LNCaP clone FGC (cell line): ENCODE data around the gene PPP1CC.

Experiments
- DNase-seq: peaks from one replicate; pipeline ENCODE4 v3.0.0-alpha.2; 2011; ENCODE audit warnings: low read depth
- H3K4me3 ChIP-seq: 2 replicates; pipeline ENCODE4 v1.5.1; 2011; ENCODE audit warnings: mild to moderate bottlenecking, low read depth, low read length, control low read depth
- TF ChIP-seq, protein P1 (sequence below): IDR thresholded peaks from 2 replicates; pipeline ENCODE4 v1.5.1; 2012; ENCODE audit warnings: mild to moderate bottlenecking; ENCODE audit not compliant: control insufficient read depth, insufficient read depth; ENCODE audit errors: extremely low read depth

Gene PPP1CC

DNA sequence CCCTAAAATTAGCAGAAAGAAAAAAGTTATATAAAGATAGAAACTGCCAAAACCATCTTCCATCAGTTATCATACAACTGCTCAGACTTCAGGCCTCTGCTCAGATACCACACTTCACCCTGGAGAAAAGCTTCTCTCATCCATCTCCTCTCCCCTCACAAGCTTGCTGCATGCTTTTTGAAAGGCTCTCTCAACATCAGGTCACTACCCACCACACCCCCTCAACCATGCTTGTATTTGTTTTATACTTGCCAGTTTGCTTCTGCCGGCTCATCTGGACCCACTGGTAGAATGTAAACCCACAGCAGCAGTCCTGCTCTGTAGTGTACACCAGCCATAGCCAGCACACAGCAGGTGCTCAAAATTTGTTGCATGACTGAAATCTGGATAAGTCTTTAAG is 8.8 kb downstream of the PPP1CC start:
- TF ChIP-seq, protein P1, sequence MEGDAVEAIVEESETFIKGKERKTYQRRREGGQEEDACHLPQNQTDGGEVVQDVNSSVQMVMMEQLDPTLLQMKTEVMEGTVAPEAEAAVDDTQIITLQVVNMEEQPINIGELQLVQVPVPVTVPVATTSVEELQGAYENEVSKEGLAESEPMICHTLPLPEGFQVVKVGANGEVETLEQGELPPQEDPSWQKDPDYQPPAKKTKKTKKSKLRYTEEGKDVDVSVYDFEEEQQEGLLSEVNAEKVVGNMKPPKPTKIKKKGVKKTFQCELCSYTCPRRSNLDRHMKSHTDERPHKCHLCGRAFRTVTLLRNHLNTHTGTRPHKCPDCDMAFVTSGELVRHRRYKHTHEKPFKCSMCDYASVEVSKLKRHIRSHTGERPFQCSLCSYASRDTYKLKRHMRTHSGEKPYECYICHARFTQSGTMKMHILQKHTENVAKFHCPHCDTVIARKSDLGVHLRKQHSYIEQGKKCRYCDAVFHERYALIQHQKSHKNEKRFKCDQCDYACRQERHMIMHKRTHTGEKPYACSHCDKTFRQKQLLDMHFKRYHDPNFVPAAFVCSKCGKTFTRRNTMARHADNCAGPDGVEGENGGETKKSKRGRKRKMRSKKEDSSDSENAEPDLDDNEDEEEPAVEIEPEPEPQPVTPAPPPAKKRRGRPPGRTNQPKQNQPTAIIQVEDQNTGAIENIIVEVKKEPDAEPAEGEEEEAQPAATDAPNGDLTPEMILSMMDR, result no peak
- no peak overlapping the region for H3K4me3 ChIP-seq
- DNase-seq, result no peak

DNA sequence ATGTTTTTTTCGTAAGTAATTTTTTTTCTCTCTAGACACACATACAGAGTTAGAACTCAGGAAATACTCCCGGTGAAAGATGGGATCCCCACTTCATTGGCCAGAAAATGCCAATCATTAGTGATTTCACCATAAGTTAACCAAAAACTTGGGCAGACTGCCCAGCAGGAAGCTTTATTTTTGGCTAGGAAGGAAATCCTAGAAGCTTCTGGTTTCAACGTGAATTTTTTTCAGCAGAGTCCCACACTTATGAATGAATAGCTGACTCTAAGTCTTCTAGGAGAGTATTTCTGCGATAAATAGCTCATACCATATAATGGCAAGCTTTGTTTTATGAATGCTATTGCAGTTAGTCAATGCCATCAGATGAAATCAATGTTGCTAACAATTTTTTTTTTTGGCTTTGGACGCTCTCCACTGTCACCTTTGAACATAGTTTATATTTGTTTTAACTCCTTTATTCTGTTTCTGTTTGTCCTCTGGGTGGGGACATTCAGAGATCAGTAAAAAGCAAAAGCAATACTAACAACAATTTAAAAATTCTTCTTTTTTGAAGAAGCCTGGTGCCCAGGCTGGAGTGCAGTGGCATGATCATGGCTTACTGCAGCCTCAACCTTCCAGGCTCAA is 9.5 kb downstream of the PPP1CC start:
- H3K4me3 ChIP-seq, result no peak overlapping the region
- no peak for DNase-seq
- TF ChIP-seq, protein P1, result no peak

DNA sequence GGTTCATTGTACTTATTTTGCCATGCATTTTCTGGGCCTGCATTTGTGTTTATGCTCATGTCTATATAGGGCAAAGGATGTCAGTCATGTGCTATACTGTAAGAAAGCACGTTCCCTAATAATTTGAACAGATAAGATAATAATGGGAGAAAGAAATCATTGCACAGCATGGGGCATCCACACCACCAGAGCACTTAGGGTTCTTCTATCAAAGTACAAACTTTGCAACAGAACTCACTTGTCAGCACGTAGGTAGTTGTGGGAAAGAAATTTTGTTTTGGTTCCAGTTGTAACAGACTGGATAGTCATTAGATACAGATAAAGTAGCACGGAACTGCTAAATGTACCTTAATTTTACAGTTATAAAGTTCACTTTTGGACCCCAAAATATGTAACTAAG is 10.1 kb downstream of the PPP1CC start:
- no peak overlapping the region for H3K4me3 ChIP-seq
- TF ChIP-seq, protein P1, result no peak
- DNase-seq, result no peak

DNA sequence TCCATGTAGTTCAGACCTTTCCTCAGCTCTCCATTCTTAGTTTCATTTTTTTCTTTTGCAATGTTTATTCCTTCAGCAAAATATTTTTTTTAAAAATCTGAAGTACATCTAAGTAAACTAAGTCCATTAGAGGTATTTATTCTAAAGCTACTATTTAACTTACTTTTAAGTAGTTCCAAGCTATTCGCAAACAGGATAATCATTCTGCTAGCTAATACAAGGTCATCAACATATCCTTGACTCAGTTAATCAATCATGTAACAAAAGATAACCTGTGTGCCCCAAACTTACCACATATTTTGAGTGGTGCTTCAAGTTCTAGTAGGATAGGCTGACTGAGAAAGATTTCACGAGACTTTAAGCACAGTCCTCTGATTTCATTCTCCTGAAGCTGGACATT is 11.2 kb downstream of the PPP1CC start:
- H3K4me3 ChIP-seq, result no peak overlapping the region
- TF ChIP-seq, protein P1, result no peak
- no peak for DNase-seq

DNA sequence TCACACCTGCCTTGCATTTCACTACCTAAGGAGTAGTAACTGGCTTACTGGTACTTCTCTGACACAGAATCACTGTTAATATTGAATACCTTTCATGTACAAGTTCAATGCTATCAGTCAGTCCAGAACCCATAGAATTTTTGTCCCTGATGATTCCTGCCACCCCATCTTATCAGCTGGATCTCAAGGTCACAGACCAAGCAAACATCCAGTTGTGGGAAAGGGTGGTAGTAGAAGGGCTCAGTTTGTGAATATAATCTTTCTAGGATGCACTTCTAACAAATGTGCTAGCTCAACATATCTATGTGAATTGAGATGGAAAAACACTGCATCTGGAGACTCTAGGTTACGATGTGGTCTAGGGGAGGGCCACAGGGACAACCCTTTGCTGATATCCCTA is 14.1 kb downstream of the PPP1CC start:
- DNase-seq, result no peak
- TF ChIP-seq, protein P1, result no peak
- no peak overlapping the region for H3K4me3 ChIP-seq

DNA sequence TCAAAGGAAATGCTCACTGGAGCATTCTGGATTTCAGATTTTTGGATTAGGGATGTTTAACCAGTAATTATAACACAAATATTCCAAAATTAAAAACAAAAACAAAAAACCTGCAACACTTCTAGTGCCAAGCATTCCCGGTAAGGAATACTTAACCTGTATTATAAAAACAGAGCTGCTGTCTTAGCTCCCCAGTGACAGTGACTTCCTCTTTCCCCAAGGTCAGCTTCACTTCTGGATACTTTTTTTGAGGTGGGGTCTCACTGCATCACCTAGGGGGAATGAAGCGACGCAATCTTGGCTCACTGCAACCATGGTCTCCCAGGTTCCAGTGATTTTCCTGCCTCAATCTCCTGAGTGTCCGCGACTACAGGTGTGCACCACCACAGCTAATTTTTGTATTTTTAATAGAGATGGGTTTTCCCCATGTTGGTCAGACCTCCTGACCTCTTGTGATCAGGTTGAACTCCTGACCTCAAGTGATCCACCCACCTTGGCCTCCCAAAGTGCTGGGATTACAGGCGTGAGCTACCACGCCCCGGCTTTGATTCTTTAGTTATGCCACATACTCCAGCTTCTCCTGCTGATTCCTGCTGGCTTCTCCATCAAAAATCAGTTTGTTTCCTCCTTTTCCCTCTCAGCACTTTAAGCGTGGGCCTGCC is 15.9 kb downstream of the PPP1CC start:
- DNase-seq, result no peak
- H3K4me3 ChIP-seq, result no peak overlapping the region
- TF ChIP-seq, protein P1, result no peak

DNA sequence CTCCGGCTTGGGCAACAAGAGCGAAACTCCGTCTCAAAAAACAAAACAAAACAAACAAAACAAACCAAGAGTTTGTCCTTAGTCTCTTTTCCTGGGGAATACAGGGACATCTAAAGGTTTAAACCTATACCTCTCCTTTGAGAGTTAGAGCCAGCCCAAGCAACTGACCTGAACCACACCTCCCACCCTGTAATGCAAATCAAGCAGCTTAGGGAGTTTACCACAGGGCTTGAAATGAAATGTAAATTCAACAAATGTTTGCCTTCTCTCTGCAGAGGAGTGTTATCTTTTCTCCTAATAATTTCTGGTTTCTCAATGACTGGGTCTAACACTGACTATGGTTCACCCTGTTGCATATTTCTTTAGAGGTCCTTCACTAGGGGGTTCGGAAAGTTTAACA is 16.7 kb downstream of the PPP1CC start:
- TF ChIP-seq, protein P1, result no peak
- no peak overlapping the region for H3K4me3 ChIP-seq
- no peak for DNase-seq
